ENCODE data around the gene TMEM236.

- no peak for TF ChIP-seq MAX (IDR thresholded peaks at IDR 0.05)
- TF ChIP-seq CTCF (IDR thresholded peaks at IDR 0.05) = no peak
Observed at GRCh38 chr10:17790651-17791050, 38.6 kb downstream of the TMEM236 start.

All from A549 (cell line).